ENCODE results near the gene ZNF597.

The ZNF597 gene

DNA sequence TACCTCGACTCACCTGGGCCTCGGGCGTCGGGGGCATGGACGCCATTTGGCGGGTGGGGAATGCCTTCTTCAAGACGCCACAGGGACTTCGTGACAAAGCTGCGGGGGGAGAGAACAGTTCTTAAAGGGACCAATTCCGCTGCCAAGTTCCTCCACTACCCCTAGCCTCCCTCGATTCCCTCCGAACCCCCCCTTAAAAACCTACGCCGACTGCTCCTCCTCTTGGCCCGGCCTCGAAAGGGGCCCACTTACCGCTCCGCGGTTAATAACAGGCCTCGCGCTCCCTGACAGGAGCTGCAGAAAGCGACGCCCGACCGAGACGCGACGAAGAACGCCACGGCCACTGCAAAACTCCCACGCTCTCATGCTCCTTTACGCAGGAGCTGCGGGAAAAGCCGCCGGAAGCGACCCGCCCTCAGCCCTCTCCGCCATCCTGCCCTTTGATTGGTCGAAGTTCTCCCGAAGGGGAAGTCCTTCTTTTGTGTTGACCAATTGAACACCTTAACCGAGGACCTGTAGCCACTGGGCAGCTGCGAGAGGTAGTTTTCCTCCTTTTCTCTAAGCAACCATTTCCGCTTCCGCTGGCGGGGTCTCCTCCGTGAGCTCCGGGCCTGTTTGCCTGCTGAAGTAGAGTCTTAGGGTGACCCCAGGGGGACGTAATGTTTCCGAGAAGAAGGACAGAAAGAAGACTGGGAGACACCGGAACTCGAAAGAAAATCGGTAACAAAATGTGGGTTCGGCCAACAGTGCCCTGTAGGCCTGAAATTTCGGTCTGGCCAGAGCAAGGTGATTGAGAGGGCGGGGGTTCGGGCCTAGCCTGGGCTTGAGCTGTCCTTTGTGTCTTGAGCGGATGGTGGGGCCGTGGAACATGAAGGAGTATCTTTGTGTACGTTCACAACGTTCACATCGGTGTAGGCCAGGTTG is at the start of gene ZNF597, which contains the start of gene NAA60:
TSS of gene ZNF597 (minus strand) at position 397 of the 924 bp plus-strand sequence. CDS start at position 46, 351 bp downstream.
TSS of gene NAA60 (plus strand) at position 573 of the 924 bp plus-strand sequence. CDS start 32,548 bp downstream, outside the sequence.
- peak; percentile 76 for DNase-seq (ENCODE audit: low read depth)

- DNase-seq (ENCODE audit: low read depth) = no peak
Observed at GRCh38 chr16:3492356-3492755, 49.1 kb upstream of the ZNF597 start.

- no peak for DNase-seq (ENCODE audit: low read depth)
Observed at GRCh38 chr16:3490911-3491629, 47.8 kb upstream of the ZNF597 start.

DNA sequence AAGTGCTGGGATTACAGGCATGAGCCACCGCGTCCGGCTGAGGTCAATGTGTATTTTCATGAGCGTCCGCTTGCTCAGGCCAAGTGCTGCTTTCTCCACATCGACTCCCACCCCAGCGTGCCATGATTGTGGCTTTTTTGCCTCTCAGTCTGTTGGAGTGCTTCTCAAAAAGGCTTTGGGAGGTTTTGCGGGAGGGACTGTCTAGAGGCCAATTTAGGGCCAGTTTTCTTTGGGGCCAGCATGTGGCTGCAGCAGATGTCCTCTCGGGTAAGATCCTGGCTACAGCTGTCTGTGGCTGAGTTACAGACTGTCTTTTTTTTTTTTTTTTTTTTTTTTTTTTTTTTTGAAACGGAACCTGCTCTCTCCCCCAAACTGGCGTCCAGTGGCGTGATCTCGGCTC is 45.5 kb upstream of the ZNF597 start:
- no peak for DNase-seq (ENCODE audit: low read depth)

GRCh38 chr16:3487521-3488410 is 44.5 kb upstream of the ZNF597 start:
- no peak for DNase-seq (ENCODE audit: low read depth)

DNA sequence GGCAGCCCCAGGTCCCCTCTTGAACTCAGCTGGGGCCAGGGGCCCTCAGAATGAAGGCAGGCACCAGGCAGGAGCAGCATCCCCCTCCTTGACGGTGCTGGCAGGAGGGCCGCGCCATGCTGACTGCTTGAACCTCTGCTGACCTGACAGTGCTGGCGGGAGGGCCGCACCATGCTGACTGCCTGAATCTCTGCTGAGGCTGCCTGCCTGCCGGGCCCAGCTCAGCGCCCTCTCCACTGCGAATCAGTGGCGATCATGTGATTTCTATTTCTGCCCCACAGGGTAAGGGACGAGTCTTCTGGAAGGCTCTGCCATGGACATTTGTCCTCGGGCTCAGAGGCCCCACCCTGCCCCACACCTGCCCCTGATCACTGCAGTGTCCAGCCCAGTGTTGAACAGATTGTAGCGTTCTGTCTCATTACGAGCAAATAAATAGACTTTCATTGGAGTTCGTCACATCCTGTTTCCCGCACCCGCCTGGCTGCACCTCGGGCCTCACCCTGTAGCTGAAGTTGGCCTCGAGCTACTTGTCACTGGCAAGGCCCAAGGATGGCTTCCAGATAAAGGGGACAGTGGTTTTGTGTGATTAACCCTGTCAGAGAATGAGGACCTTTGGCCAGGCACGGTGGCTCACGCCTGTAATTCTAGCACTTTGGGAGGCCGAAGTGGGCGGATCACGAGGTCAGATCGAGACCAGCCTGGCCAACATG is 43.4 kb upstream of the ZNF597 start:
- DNase-seq (ENCODE audit: low read depth) = no peak

DNA sequence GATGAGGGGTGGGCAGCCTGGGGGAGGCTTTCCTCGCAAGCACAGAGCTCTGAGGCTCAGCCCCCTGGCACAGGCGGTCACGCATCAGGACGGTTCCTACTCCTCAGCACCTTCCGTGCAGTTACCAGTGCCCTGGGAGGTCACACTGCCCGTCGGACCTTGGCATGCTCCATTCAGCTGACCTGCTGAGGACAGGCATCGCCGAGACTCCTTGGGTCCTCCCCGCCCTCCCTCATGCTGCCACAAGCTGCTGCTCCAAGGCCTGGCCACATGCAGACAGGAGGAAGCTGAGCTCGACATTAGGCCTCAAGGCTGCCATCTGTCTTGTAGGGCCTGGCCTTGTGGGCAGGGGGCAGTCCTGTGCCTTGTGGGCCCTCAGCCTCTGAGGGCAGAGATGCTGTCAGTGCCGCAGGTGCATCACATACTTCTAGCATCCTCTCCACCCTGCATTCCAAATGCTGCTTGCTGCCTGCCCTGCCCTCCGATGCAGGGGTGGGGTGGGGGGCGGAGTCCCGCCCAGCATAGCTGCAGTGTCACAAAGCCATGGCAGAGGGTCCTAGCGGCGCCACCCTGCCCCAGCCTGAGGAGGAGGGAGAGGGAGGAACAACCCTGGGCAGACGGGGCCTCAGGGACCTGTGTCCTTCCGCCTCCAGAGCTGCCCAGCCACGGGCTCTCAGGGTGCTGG is 42.7 kb upstream of the ZNF597 start:
- no peak for DNase-seq (ENCODE audit: low read depth)

GRCh38 chr16:3485097-3485745 is 41.9 kb upstream of the ZNF597 start:
- DNase-seq (ENCODE audit: low read depth) = no peak

DNA sequence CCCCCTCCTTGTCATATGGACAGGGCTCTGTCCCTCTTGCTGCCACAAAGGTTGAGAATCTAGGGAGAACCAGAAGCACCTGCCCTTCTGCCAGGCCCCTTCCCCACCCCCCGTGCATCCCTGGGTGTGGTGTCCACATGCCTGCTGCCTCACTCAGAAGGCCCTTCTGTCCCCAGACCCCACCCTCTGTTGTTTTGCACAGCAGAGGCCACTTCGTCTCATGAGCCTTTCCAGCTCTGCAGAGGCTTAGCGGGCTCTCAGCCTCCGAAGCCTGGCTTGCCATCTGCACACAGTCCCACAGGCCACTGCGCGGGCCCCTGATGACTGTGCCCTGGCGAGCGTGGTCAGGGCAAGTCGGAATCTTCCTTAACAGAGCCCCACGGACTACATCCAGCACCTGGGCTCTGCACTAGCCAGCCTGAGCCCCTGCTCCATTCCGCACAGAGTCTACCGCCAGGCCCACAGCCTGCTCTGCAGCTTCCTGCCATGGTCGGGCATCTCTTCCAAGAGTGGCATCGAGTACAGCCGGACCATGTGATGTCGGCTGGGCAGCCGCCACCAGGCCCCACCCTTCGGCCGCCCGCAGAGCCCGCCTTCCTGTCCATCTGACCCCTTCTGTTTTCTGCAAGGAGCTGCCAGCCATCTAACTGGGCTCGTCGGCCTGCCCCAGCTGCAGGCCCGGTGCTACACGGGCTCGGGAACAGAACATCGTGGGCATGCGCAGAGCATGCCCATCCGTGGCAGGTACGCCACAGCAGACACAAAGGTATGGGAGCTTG is 41.2 kb upstream of the ZNF597 start:
- no peak for DNase-seq (ENCODE audit: low read depth)

DNA sequence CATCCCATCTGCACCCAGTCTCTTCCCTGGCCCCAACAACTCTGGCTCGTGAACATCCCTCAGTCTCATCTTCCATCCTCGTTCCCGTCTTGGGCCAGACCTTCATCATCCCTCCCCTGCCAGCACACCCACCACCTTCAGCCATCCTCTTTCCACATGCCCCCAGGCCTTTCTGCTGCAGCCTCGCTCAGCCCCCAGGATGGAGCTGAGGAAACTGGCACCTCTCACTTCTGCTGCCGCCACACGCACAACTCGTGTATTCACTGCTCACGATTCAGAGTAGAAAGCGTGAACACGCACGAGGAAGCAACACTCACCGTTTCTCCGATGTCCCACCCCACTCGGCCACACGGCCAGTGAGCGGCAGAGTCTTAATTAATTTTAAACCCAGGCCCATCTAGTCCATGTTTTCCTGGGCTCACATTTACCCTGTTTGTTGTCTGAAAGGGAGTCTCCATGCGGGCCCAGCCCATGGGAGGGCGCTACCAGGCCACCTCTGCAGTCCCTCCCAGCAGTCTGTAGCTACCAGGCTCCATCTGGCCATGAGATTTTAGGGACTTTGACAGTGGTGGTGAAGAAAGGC is 39.4 kb upstream of the ZNF597 start:
- no peak for DNase-seq (ENCODE audit: low read depth)

- DNase-seq (ENCODE audit: low read depth) = no peak
Observed at GRCh38 chr16:3481696-3482658, 38.7 kb upstream of the ZNF597 start.

DNA sequence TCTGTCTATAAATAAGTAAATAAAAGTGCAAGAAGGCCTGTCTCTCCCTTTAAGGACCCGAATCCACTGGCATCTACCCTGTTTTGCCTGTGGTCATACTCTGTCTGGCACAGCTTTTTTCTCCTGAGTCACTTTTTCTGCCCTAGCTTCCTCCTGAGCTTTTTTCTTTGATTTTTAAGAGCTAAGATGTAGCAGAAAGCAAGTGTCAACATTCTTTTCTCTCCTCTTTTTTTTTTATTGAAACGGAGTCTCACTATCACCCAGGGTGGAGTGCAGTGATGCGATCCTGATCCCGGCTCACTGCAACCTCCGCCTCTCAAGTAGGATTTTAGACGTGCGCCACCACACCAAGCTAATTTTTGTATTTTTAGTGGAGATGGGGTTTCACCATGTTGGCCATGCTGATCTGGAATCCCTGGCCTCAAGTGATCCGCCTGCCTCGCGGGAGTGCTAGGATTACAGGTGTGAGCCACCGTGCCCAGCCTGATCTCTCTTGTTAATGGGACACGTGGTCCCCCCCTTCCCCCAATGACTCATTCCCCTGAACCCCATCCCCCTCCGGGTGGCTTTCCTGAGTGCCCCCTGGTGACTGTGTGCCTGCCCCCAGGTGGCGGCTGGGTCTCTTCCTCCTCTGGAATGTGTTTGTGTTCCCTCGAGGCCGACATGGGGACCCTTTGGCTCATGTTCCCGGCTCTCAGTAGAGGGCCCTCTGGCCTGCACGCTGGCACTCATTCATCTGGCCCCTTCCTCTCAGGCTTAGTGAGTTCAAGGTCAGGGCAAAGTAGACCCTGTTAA is 37.8 kb upstream of the ZNF597 start:
- no peak for DNase-seq (ENCODE audit: low read depth)

DNA sequence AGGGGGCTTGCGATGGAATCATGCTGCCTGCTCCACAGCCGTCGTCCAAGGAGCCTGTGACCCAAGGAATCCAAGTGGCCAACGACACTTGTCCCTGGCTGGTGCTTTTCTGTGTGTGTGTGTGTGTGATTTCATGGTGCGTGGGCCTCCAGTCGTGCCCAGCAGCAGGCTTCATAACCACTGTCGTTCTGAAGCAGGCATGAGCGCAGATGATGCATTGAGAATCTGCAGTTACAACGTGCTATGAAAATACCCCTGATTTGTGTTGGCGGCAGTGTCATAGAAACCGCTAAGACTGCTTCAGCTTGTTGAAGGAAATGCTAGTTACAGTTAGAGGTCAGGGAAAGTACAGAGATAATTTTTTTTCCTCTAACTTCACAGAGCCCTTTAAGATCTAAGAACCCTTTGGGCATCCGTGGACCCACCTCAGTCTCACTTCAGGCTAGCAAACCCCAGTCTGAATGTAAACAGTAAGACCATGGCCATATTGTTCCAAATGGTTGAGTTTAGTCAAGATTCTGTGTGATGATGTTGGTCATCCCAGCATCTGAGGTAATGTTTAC is 36.4 kb upstream of the ZNF597 start:
- no peak for DNase-seq (ENCODE audit: low read depth)

- no peak for DNase-seq (ENCODE audit: low read depth)
Observed at GRCh38 chr16:3478242-3478925, 35.1 kb upstream of the ZNF597 start.

- no peak for DNase-seq (ENCODE audit: low read depth)
Observed at GRCh38 chr16:3476409-3476808, 33.1 kb upstream of the ZNF597 start.
